Upper lobe of left lung (tissue), 6 donors: Measurements from ENCODE around the gene OGFOD3. TPM values are rescaled to one million over a fixed set of nuclear protein-coding genes. Genes with fewer than 3 reads are reported as not detected.
"Not testable (repeated sequence)": the region's sequence is repeated elsewhere in the genome, so short reads cannot be mapped to it uniquely, and the experiment has no call there.

Experiments
- ATAC-seq, 2 donors: fragments of 200-7000 bp; cut with Tn5 transposase; one replicate each; pipeline ENCODE4 v1.9.1; 2022; ENCODE audit warnings: mild to moderate bottlenecking in 2 of 2, moderate library complexity in 2 of 2; ENCODE audit not compliant: low FRiP score in 2 of 2
- DNase-seq, 2 donors: peaks; one replicate each; pipeline ENCODE4 v3.0.0-alpha.2; 2019 to 2020
- H3K27ac ChIP-seq, 4 donors: fragments of 200-600 bp; sonication (generic); one replicate each; pipeline ENCODE4 v1.5.1; 2016 to 2019
- H3K27me3 ChIP-seq, 4 donors: fragments of 200-600 bp; sonication (generic); one replicate each; pipeline ENCODE4 v1.5.1; 2017 to 2019
- H3K36me3 ChIP-seq, 4 donors: fragments of 200-600 bp; sonication (generic); one replicate each; pipeline ENCODE4 v1.5.1; 2016 to 2019
- H3K4me1 ChIP-seq, 4 donors: fragments of 200-600 bp; sonication (generic); one replicate each; pipeline ENCODE4 v1.5.1; 2018 to 2019
- H3K4me3 ChIP-seq, 4 donors: fragments of 200-600 bp; sonication (generic); one replicate each; pipeline ENCODE4 v1.5.1; 2017 to 2019; ENCODE audit warnings: mild to moderate bottlenecking in 2 of 4, moderate library complexity in 1 of 4
- H3K9me3 ChIP-seq, 4 donors: fragments of 200-600 bp; sonication (generic); one replicate each; pipeline ENCODE4 v1.5.1; 2018 to 2019
- CTCF ChIP-seq, 6 experiments: fragments of 450-650 bp in 4 of 6; fragments of 200-600 bp in 2 of 6; sonication (generic) in 2 of 6; IDR thresholded peaks; one replicate each; pipeline ENCODE4 v1.5.1; 2016 to 2019; ENCODE audit warnings: antibody characterized with exemption in 6 of 6
- EP300 ChIP-seq, 4 donors: sonication (generic); formaldehyde crosslinking; IDR thresholded peaks; one replicate each; pipeline ENCODE4 v1.5.1; 2017; ENCODE audit warnings: antibody characterized with exemption in 4 of 4, control low read depth in 2 of 4
- POLR2A ChIP-seq, 4 donors: fragments of 450-650 bp; IDR thresholded peaks; one replicate each; pipeline ENCODE4 v1.5.1; 2016 to 2017; ENCODE audit warnings: antibody characterized with exemption in 4 of 4, mild to moderate bottlenecking in 2 of 4
- POLR2AphosphoS5 ChIP-seq, 2 donors: sonication (generic); formaldehyde crosslinking; IDR thresholded peaks; one replicate each; pipeline ENCODE4 v1.5.1; 2017; ENCODE audit warnings: antibody characterized with exemption in 2 of 2
- WGBS, 2 donors: methylation state at CpG; one replicate each; pipeline ENCODE4 v1.1.5; 2017 to 2018; 5-methylcytosine and 5-hydroxymethylcytosine counted together
- total RNA-seq, 6 donors: library from RNA; depleted of rRNA in 4 of 6; stranded (reverse); fragments of >200 nt in 4 of 6; gene quantifications; one replicate each; pipeline versions ENCODE4 v1.1.0 to v1.2.1, GENCODE V29; 2016 to 2021
- donor health status: DM: no; HTN: no; CAD: no; lungs with moderate emphysema.
- donor health status: DM: no; HTN: yes; CAD: no; lungs with severe emphysema.

The OGFOD3 gene
- total RNA-seq, 6 donors from 2014 or later: 20.0 to 76.9 (median 38.2) TPM

GRCh38 chr17:82463391-82463790, 45.0 kb upstream of the OGFOD3 start:
- 63 to 86% methylated on average over 6 of the region's 6 CpGs for WGBS, 2 donors
- DNase-seq: no peak
- Histone ChIP-seq H3K9me3 (no peaks in the 10 kb centered on the region), H3K4me1 (peaks cover 10 to 22% (median 18%) of the 10 kb centered on the region in 4 donors), H3K27ac (no peak overlapping the region), H3K27me3 (no peaks in the 10 kb centered on the region), H3K36me3 (peaks cover 17 to 84% (median 76%) of the 10 kb centered on the region in 4 donors), H3K4me3 (no peak overlapping the region)
- no peak for ATAC-seq
- no peak for TF ChIP-seq POLR2AphosphoS5 (IDR thresholded peaks at IDR 0.05)
- no peak for TF ChIP-seq POLR2A (IDR thresholded peaks at IDR 0.05)
- no peak for TF ChIP-seq EP300 (IDR thresholded peaks at IDR 0.05)
- no peak for TF ChIP-seq CTCF (IDR thresholded peaks at IDR 0.05)

- ATAC-seq (no peak), DNase-seq (peak in 1 of 2 donors; percentile 48)
- peak overlapping the region in 2 of 4 donors; percentile 0 to 1 for H3K27ac ChIP-seq
- TF ChIP-seq EP300 (IDR thresholded peaks at IDR 0.05) (no peak), POLR2AphosphoS5 (IDR thresholded peaks at IDR 0.05) (no peak), CTCF (IDR thresholded peaks at IDR 0.05) (no peak), POLR2A (IDR thresholded peaks at IDR 0.05) (no peak)
- H3K36me3 ChIP-seq: peaks cover 17 to 70% (median 63%) of the 10 kb centered on the region in 4 donors
- peaks cover 18 to 31% (median 27%) of the 10 kb centered on the region in 4 donors for H3K4me1 ChIP-seq
- 67 to 78% methylated on average over 8 to 10 of the region's 10 CpGs for WGBS, 2 donors
- no peaks in the 10 kb centered on the region for H3K27me3 ChIP-seq
- H3K4me3 ChIP-seq: no peak overlapping the region
- no peaks in the 10 kb centered on the region for H3K9me3 ChIP-seq
Measured at GRCh38 chr17:82461827-82462524, 43.6 kb upstream of the OGFOD3 start.

- H3K9me3 ChIP-seq, H3K4me3 ChIP-seq, H3K27me3 ChIP-seq, DNase-seq, ATAC-seq: not testable (repeated sequence)
- peaks cover 26 to 38% (median 32%) of the 10 kb centered on the region in 4 donors for H3K4me1 ChIP-seq
- WGBS, 2 donors: 93 to 95% methylated on average over 9 of the region's 9 CpGs
- peaks cover 12 to 50% (median 45%) of the 10 kb centered on the region in 4 donors for H3K36me3 ChIP-seq
- peak overlapping the region in 1 of 4 donors; percentile 100 for H3K27ac ChIP-seq
Measured at GRCh38 chr17:82459936-82460335, 41.5 kb upstream of the OGFOD3 start.

- H3K36me3 ChIP-seq: peaks cover 7 to 40% (median 35%) of the 10 kb centered on the region in 4 donors
- peak in 1 of 2 donors; percentile 4 for ATAC-seq
- peak in 1 of 2 donors; percentile 51 for DNase-seq
- 0% methylated on average over 22 to 23 of the region's 62 CpGs for WGBS, 2 donors
- TF ChIP-seq CTCF (IDR thresholded peaks at IDR 0.05): peak in 1 of 6 experiments; percentile 3
- TF ChIP-seq POLR2A (IDR thresholded peaks at IDR 0.05): no peak
- no peak for TF ChIP-seq EP300 (IDR thresholded peaks at IDR 0.05)
- TF ChIP-seq POLR2AphosphoS5 (IDR thresholded peaks at IDR 0.05): no peak
- H3K27ac ChIP-seq: peak overlapping the region; percentile 100
- peaks cover 26 to 38% (median 32%) of the 10 kb centered on the region in 4 donors for H3K4me1 ChIP-seq
- H3K9me3 ChIP-seq: no peaks in the 10 kb centered on the region
- H3K27me3 ChIP-seq: no peaks in the 10 kb centered on the region
- peak overlapping the region; percentile 55 to 99 (median 88) for H3K4me3 ChIP-seq
Measured at GRCh38 chr17:82458885-82459424, 40.6 kb upstream of the OGFOD3 start.

GRCh38 chr17:82458179-82458884, 39.9 kb upstream of the OGFOD3 start, which contains the start of gene NARF:
NARF (plus strand) TSS chr17:82458741; CDS start chr17:82458804, 63 bp downstream.
- H3K27ac ChIP-seq: peak within 1 kb of the TSS; percentile 100
- DNase-seq: peak; percentile 98 to 99
- 0 to 1% methylated on average over 4 to 25 of the region's 85 CpGs for WGBS, 2 donors
- peak within 1 kb of the TSS; percentile 78 to 99 (median 90) for H3K4me3 ChIP-seq
- H3K27me3 ChIP-seq: no peaks in the 10 kb centered on the region
- peaks cover 26 to 38% (median 34%) of the 10 kb centered on the region in 4 donors for H3K4me1 ChIP-seq
- H3K9me3 ChIP-seq: no peaks in the 10 kb centered on the region
- TF ChIP-seq POLR2AphosphoS5 (IDR thresholded peaks at IDR 0.05) (peak; percentile 95 to 99), EP300 (IDR thresholded peaks at IDR 0.05) (no peak), POLR2A (IDR thresholded peaks at IDR 0.05) (peak; percentile 89 to 100 (median 98)), CTCF (IDR thresholded peaks at IDR 0.05) (peak in 1 of 6 experiments; percentile 2)
- peak; percentile 99 to 100 for ATAC-seq
- peaks cover 6 to 34% (median 29%) of the 10 kb centered on the region in 4 donors for H3K36me3 ChIP-seq
